Ovary (tissue), 9 donors: ENCODE data around the gene TLR7. TPM values are rescaled to one million over a fixed set of nuclear protein-coding genes. Genes with fewer than 3 reads are reported as not detected.

Source experiments
- DNase-seq, 5 donors: peaks; one replicate each; pipeline ENCODE4 v3.0.0-alpha.2; 2019 to 2020
- H3K27ac ChIP-seq, 2 donors: fragments of 200-600 bp; one replicate each; pipeline versions ENCODE4 v1.5.1 to v1.8.0; 2019 to 2022
- H3K27me3 ChIP-seq: fragments of 200-600 bp; one replicate; pipeline ENCODE4 v1.8.0; 2022
- H3K36me3 ChIP-seq: fragments of 200-600 bp; sonication (generic); one replicate; pipeline ENCODE4 v1.5.1; 2019
- H3K4me1 ChIP-seq: one replicate; pipeline ENCODE4 v1.8.1; 2013; ENCODE audit warnings: mild to moderate bottlenecking, moderate library complexity; ENCODE audit not compliant: insufficient read depth
- H3K4me3 ChIP-seq: fragments of 200-600 bp; sonication (generic); one replicate; pipeline ENCODE4 v1.5.1; 2017
- H3K9me3 ChIP-seq, 2 donors: fragments of 200-600 bp in 1 of 2; sonication (generic) in 1 of 2; one replicate each; pipeline versions ENCODE4 v1.5.1 to v1.8.1; 2013 to 2019; ENCODE audit warnings: mild to moderate bottlenecking in 1 of 2, moderate library complexity in 1 of 2
- EP300 ChIP-seq: sonication (generic); formaldehyde crosslinking; IDR thresholded peaks from one replicate; pipeline ENCODE4 v1.6.1; 2017; ENCODE audit warnings: antibody characterized with exemption
- POLR2A ChIP-seq: fragments of 450-650 bp; IDR thresholded peaks from one replicate; pipeline ENCODE4 v1.6.1; 2017; ENCODE audit warnings: antibody characterized with exemption, mild to moderate bottlenecking, moderate library complexity
- WGBS, 3 donors: extraction: QIAGEN DNeasy Blood & Tissue Kit in 1 of 3; methylation state at CpG; one replicate each; pipeline versions ENCODE4 v1.1.5 to v1.1.7; 2013 to 2017; 5-methylcytosine and 5-hydroxymethylcytosine counted together
- intact Hi-C, 4 donors: fragments of 100-400 bp; cut with DNase I; formaldehyde crosslinking; loops; one replicate each; pipeline versions ENCODE4 v1.11.0 to v1.15.1; 2022 to 2023
- polyA plus RNA-seq, 2 donors: library from polyadenylated mRNA; stranded (reverse); fragments of 200-250 nt in 1 of 2; fragments of 350-450 nt in 1 of 2; fragmentation: Illumina TruSeq in 1 of 2; extraction: RNeasy Lipid Tissue Mini Kit (QIAGEN cat#74804) in 1 of 2; gene quantifications; one replicate each; pipeline ENCODE4 v1.2.3, GENCODE V29; 2013 to 2014
- total RNA-seq, 7 donors: library from RNA; depleted of rRNA in 2 of 7; stranded (reverse); fragments of >200 nt in 2 of 7; fragmentation: NEBNext Ultra II Directional in 3 of 7; extraction: Animal tissue kit (Norgen Biotek cat#: 25700) in 3 of 7; gene quantifications; one replicate each; pipeline versions ENCODE4 v1.1.0 to v1.2.4, GENCODE V29; 2016 to 2023
- TF ChIP-seq, protein P1 (sequence below), 3 donors: fragments of 450-650 bp in 2 of 3; fragments of 200-600 bp in 1 of 3; IDR thresholded peaks; one replicate each; pipeline versions ENCODE4 v1.5.1 to v1.8.0; 2016 to 2022; ENCODE audit warnings: antibody characterized with exemption in 3 of 3, mild to moderate bottlenecking in 1 of 3
- donor health status: DM: no; HTN: no; CAD: no; lungs with moderate emphysema.
- donor health status: DM: no; HTN: no; CAD: no.
- donor health status: Bipolar disorder and iron deficiency.
- donor health status: DM: yes; HTN: yes; CAD: no.
- donor health status: DM: no; HTN: no; CAD: no.
- donor health status: DM: yes; HTN: yes; CAD: no.

TLR7 gene
- total and polyA plus RNA-seq, 9 donors: 0.22 to 2.7 (median 0.57) TPM

DNA sequence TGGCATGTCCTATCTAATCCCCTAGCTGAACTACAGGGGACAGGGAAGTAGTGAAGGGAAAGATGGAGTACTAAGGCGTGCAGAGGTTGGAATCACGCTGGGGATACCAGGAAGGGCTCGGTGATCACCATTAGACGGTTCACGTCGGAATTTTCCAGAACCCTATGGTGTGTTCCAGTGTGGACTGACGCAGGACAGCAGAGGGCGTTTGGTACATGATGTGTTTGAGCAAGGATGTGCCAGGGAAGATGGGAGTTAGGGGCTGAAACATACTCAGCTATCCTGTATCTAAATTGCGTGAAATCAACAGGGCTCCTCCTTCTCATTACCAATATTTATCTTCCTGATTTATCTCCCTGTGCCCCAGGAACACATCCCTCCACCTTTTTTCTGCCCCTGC, 41.9 kb upstream of the TLR7 start:
- H3K27ac ChIP-seq: no peak overlapping the region
- no peak overlapping the region for H3K4me3 ChIP-seq
- no peaks in the 10 kb centered on the region for H3K4me1 ChIP-seq
- intact Hi-C loops: no loop called here
- no peaks in the 10 kb centered on the region for H3K27me3 ChIP-seq
- no peak for TF ChIP-seq POLR2A
- no peak for TF ChIP-seq EP300
- TF ChIP-seq, protein P1, sequence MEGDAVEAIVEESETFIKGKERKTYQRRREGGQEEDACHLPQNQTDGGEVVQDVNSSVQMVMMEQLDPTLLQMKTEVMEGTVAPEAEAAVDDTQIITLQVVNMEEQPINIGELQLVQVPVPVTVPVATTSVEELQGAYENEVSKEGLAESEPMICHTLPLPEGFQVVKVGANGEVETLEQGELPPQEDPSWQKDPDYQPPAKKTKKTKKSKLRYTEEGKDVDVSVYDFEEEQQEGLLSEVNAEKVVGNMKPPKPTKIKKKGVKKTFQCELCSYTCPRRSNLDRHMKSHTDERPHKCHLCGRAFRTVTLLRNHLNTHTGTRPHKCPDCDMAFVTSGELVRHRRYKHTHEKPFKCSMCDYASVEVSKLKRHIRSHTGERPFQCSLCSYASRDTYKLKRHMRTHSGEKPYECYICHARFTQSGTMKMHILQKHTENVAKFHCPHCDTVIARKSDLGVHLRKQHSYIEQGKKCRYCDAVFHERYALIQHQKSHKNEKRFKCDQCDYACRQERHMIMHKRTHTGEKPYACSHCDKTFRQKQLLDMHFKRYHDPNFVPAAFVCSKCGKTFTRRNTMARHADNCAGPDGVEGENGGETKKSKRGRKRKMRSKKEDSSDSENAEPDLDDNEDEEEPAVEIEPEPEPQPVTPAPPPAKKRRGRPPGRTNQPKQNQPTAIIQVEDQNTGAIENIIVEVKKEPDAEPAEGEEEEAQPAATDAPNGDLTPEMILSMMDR (IDR thresholded peaks at IDR 0.05): no peak
- no peaks in the 10 kb centered on the region for H3K9me3 ChIP-seq
- WGBS, 3 donors: 74 to 79% (median 76%) methylated on average over 9 of the region's 9 CpGs
- no peaks in the 10 kb centered on the region for H3K36me3 ChIP-seq
- no peak for DNase-seq

DNA sequence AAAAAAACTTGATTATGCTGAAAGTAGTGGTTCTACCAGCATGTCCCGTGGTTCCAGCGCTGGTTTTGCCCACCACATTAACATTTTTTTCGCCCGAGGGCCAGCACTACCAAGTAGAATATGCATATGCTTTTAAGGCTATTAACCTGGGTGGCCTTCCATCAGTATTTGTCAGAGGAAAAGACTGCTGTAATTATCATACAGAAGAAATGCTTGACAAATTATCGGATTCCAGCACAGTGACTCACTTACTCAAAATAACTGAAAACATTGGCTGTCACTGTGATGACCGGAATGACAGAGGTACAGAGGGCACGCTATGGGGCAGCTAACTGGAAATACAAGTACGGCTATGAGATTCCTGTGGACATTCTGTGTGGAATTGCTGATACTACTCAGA, 41.1 kb upstream of the TLR7 start:
- no peak overlapping the region for H3K4me3 ChIP-seq
- no peaks in the 10 kb centered on the region for H3K27me3 ChIP-seq
- H3K27ac ChIP-seq: no peak overlapping the region
- H3K4me1 ChIP-seq: no peaks in the 10 kb centered on the region
- 82 to 86% (median 86%) methylated on average over 8 of the region's 8 CpGs for WGBS, 3 donors
- TF ChIP-seq, protein P1 (IDR thresholded peaks at IDR 0.05): no peak
- TF ChIP-seq POLR2A (no peak), EP300 (no peak)
- H3K36me3 ChIP-seq: no peaks in the 10 kb centered on the region
- H3K9me3 ChIP-seq: no peaks in the 10 kb centered on the region
- no peak for DNase-seq
- intact Hi-C loops: no loop called here

DNA sequence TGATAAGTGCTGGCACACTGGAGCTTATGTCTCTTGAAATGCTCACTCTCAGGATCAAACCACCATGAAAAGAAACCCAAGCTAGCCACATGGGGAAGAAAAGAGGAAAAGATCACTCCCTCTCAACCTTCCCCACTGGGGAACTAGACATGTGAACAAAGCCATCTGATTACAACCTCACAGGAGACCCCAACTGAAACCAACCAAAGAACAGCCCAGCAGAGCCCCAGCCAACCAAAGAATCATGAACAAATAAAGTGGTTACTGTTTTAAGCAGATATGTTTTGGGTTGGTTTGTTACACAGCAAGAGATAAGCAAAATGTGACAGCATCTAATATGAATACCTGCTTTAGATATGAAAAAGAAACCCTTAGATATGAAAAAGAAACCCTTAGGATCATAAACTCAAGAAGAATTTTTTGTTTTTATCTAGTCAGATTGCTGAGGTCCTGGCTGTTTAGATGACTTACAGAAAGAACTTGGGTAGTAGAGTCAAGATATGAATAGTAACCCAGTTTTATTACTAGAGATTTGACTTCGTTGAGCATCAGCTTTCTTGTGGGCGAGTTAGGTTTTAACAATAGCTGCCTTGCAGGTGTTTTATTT, 23.7 kb upstream of the TLR7 start:
- no peak overlapping the region for H3K4me3 ChIP-seq
- DNase-seq: no peak
- WGBS, 3 donors: 66 to 76% (median 69%) methylated on average over 2 of the region's 2 CpGs
- TF ChIP-seq, protein P1 (IDR thresholded peaks at IDR 0.05): no peak
- TF ChIP-seq POLR2A (no peak), EP300 (no peak)
- intact Hi-C loops: no loop called here
- no peaks in the 10 kb centered on the region for H3K4me1 ChIP-seq
- no peaks in the 10 kb centered on the region for H3K36me3 ChIP-seq
- no peaks in the 10 kb centered on the region for H3K27me3 ChIP-seq
- no peak overlapping the region for H3K27ac ChIP-seq
- peaks cover 0 to 4% of the 10 kb centered on the region in 2 donors for H3K9me3 ChIP-seq

DNA sequence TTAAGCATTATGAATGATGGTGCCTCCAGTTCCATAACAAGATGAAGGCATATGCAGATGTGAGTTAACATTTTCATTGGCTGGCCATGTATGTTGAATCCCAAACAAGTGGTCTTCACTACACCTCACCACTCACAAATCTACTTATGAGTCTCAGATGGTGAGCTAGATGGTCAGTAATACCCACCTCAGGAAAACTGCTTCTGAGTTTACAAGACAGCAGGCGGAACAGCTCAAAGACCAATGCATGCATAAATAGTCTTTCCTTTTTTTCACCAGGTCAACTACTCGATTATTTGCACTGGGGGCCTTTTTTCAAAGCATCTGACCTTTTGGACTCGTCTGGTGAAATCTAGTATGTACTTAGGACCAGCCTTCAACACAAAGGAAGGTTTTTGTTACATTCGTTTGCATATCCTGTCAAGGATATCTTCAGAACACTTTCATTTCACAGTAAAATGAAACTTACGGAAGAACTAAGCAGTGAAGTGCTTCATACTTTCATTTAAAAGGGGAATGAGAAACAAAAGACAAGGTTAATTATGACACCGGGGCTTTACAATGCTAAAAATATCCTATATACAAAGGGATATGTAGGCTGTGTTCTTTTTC, 23.1 kb upstream of the TLR7 start:
- H3K9me3 ChIP-seq: peaks cover 0 to 1% of the 10 kb centered on the region in 2 donors
- WGBS, 3 donors: 36 to 45% (median 43%) methylated on average over 6 of the region's 6 CpGs
- H3K27me3 ChIP-seq: no peaks in the 10 kb centered on the region
- intact Hi-C loops: no loop called here
- H3K36me3 ChIP-seq: no peaks in the 10 kb centered on the region
- no peaks in the 10 kb centered on the region for H3K4me1 ChIP-seq
- TF ChIP-seq EP300 (no peak), POLR2A (no peak)
- TF ChIP-seq, protein P1 (IDR thresholded peaks at IDR 0.05): no peak
- H3K4me3 ChIP-seq: no peak overlapping the region
- DNase-seq: no peak
- H3K27ac ChIP-seq: no peak overlapping the region
